IMR-90 (cell line): ENCODE measurements around the gene ZNF311. TPM values are rescaled to one million over a fixed set of nuclear protein-coding genes. Genes with fewer than 3 reads are reported as not detected.

Source experiments
- ATAC-seq: fragments of 200-7000 bp; cut with Tn5 transposase; 2 replicates; pipeline ENCODE4 v1.9.1; 2020; ENCODE audit warnings: low read depth, mild to moderate bottlenecking, moderate library complexity
- BruUV-seq: library from RNA; stranded (reverse); fragments of 400-500 nt; replicated peaks from 2 replicates; lab custom pipeline; 2021; lab: Mats Ljungman, UMichigan
- CTCF ChIA-PET: fragments of 300-600 bp; formaldehyde crosslinking; extraction: SDS; loops from one replicate; lab custom pipeline; 2021; ENCODE audit warnings: antibody characterized with exemption; lab: Yijun Ruan, JAX
- POLR2A ChIA-PET: fragments of 300-600 bp; sonication (Branson Sonifier 250); formaldehyde crosslinking; loops from one replicate; lab custom pipeline; 2022; ENCODE audit warnings: antibody characterized with exemption; ENCODE audit not compliant: unreplicated experiment; lab: Charles Lee
- DNase-seq: peaks from one replicate; pipeline ENCODE4 v3.0.0; 2013
- H2AFZ ChIP-seq: replicated peaks from 2 replicates; pipeline ENCODE3; 2013; ENCODE audit warnings: low read length, mild to moderate bottlenecking; ENCODE audit not compliant: poor library complexity
- H2AK5ac ChIP-seq: 2 replicates; pipeline ENCODE4 v1.6.1; 2013; ENCODE audit warnings: low read depth, low read length, inconsistent platforms
- H2AK9ac ChIP-seq: replicated peaks from 2 replicates; pipeline ENCODE3; 2013; ENCODE audit warnings: mild to moderate bottlenecking, low read depth, low read length, moderate library complexity; ENCODE audit not compliant: poor library complexity
- H2BK120ac ChIP-seq: 2 replicates; pipeline ENCODE4 v1.6.1; 2013; ENCODE audit warnings: low read depth, low read length, inconsistent platforms
- H2BK15ac ChIP-seq: 3 replicates; pipeline ENCODE4 v1.6.1; 2013; ENCODE audit warnings: low read depth, low read length, inconsistent platforms
- H2BK20ac ChIP-seq: 2 replicates; pipeline ENCODE4 v1.6.1; 2013; ENCODE audit warnings: low read depth, mild to moderate bottlenecking, inconsistent platforms, low read length, moderate library complexity
- H2BK5ac ChIP-seq: 2 replicates; pipeline ENCODE4 v1.6.1; 2013; ENCODE audit warnings: mild to moderate bottlenecking, low read depth, low read length, inconsistent platforms; ENCODE audit not compliant: poor library complexity, severe bottlenecking
- H3K14ac ChIP-seq: replicated peaks from 2 replicates; pipeline ENCODE4 v1.6.1; 2013; ENCODE audit warnings: low read depth, low read length, inconsistent platforms
- H3K18ac ChIP-seq: 2 replicates; pipeline ENCODE4 v1.6.1; 2013; ENCODE audit warnings: low read depth, low read length, control low read depth
- H3K23ac ChIP-seq: 2 replicates; pipeline ENCODE4 v1.6.1; 2013; ENCODE audit warnings: low read depth, low read length, inconsistent platforms
- H3K27ac ChIP-seq: 2 replicates; pipeline ENCODE4 v1.5.1; 2013; ENCODE audit warnings: mild to moderate bottlenecking, control low read depth, low read length; ENCODE audit not compliant: insufficient read depth
- H3K27me3 ChIP-seq: 2 replicates; pipeline ENCODE4 v1.6.1; 2013; ENCODE audit warnings: low read length; ENCODE audit not compliant: control insufficient read depth, insufficient read depth
- H3K36me3 ChIP-seq: 2 replicates; pipeline ENCODE4 v1.6.1; 2013; ENCODE audit warnings: low read length, mixed read lengths; ENCODE audit not compliant: control insufficient read depth, insufficient read depth
- H3K4ac ChIP-seq: 2 replicates; pipeline ENCODE4 v1.6.1; 2013; ENCODE audit warnings: low read depth, low read length, inconsistent platforms
- H3K4me1 ChIP-seq: 2 replicates; pipeline ENCODE4 v1.6.1; 2013; ENCODE audit warnings: low read length, mixed read lengths; ENCODE audit not compliant: control insufficient read depth, insufficient read depth
- H3K4me2 ChIP-seq: 2 replicates; pipeline ENCODE4 v1.6.1; 2013; ENCODE audit warnings: low read depth, mild to moderate bottlenecking, control low read depth, low read length, moderate library complexity
- H3K4me3 ChIP-seq: 2 replicates; pipeline ENCODE4 v1.5.1; 2013; ENCODE audit warnings: low read depth, mild to moderate bottlenecking, control low read depth, low read length, moderate library complexity; ENCODE audit not compliant: insufficient read depth
- H3K56ac ChIP-seq: 2 replicates; pipeline ENCODE4 v1.6.1; 2013; ENCODE audit warnings: low read length, inconsistent platforms; ENCODE audit not compliant: insufficient read depth; ENCODE audit errors: extremely low read depth
- H3K79me1 ChIP-seq, 2 experiments: 2 replicates each; pipeline ENCODE4 v1.6.1; 2013; ENCODE audit warnings: low read length in 2 of 2, inconsistent platforms in 1 of 2, low read depth in 1 of 2
- H3K9ac ChIP-seq: 2 replicates; pipeline ENCODE4 v1.6.1; 2013; ENCODE audit warnings: low read depth, low read length, control low read depth
- H3K9me1 ChIP-seq: 2 replicates; pipeline ENCODE4 v1.6.1; 2013; ENCODE audit warnings: low read length, inconsistent platforms; ENCODE audit not compliant: insufficient read depth
- H3K9me3 ChIP-seq: 2 replicates; pipeline ENCODE4 v1.6.1; 2013; ENCODE audit warnings: low read length; ENCODE audit not compliant: control insufficient read depth, insufficient read depth
- H4K20me1 ChIP-seq: 2 replicates; pipeline ENCODE4 v1.6.1; 2013; ENCODE audit warnings: low read length, inconsistent platforms; ENCODE audit not compliant: insufficient read depth
- H4K5ac ChIP-seq: 2 replicates; pipeline ENCODE4 v1.6.1; 2013; ENCODE audit warnings: mild to moderate bottlenecking, low read depth, low read length, control low read depth
- H4K8ac ChIP-seq, 2 experiments: 2 replicates each; pipeline ENCODE4 v1.6.1; 2013; ENCODE audit warnings: low read depth in 2 of 2, low read length in 2 of 2, control low read depth in 1 of 2, inconsistent platforms in 1 of 2
- H4K91ac ChIP-seq: 2 replicates; pipeline ENCODE4 v1.6.1; 2013; ENCODE audit warnings: low read depth, low read length, inconsistent platforms; ENCODE audit not compliant: insufficient read depth
- BHLHE40 ChIP-seq: fragments of 150-350 bp; IDR thresholded peaks from 2 replicates; pipeline ENCODE4 v1.6.1; 2016; ENCODE audit warnings: mild to moderate bottlenecking, low read depth, low read length
- FOS ChIP-seq: fragments of 150-350 bp; IDR thresholded peaks from 2 replicates; pipeline ENCODE4 v1.6.1; 2016; ENCODE audit warnings: low read depth, low read length
- MAZ ChIP-seq: IDR thresholded peaks from 2 replicates; pipeline ENCODE4 v1.6.1; 2012; ENCODE audit warnings: low read depth, mild to moderate bottlenecking, low read length, improper control_type of control experiment, moderate library complexity, borderline replicate concordance
- MXI1 ChIP-seq: IDR thresholded peaks from 2 replicates; pipeline ENCODE4 v1.6.1; 2012; ENCODE audit warnings: low read depth, mild to moderate bottlenecking, low read length, moderate library complexity, borderline replicate concordance
- POLR2A ChIP-seq: IDR thresholded peaks from 2 replicates; pipeline ENCODE4 v1.6.1; 2012; ENCODE audit warnings: mild to moderate bottlenecking, low read depth, low read length
- RAD21 ChIP-seq: IDR thresholded peaks from 2 replicates; pipeline ENCODE4 v1.6.1; 2012; ENCODE audit warnings: low read length, improper control_type of control experiment
- RFX5 ChIP-seq: IDR thresholded peaks from 2 replicates; pipeline ENCODE4 v1.8.0; 2012; ENCODE audit warnings: low read depth, mild to moderate bottlenecking, low read length, moderate library complexity
- WGBS, 2 experiments: methylation state at CpG; one replicate each; pipeline versions ENCODE4 v1.1.5 to v1.1.7; 2013; ENCODE audit warnings: missing lambda C conversion rate in 2 of 2; ENCODE audit not compliant: insufficient read length in 1 of 2; ENCODE audit errors: extremely low coverage in 2 of 2; 5-methylcytosine and 5-hydroxymethylcytosine counted together
- dilution Hi-C: fragments of 300-500 bp; cut with HindIII; formaldehyde crosslinking; loops from one replicate; pipeline ENCODE4 v1.14.3; 2018; ENCODE audit warnings: low sequenced_read_pairs; ENCODE audit not compliant: unreplicated experiment
- in situ Hi-C: fragments of 300-500 bp; cut with MboI; formaldehyde crosslinking; loops from 3 replicates; pipeline ENCODE4 v1.14.3; 2019; ENCODE audit warnings: low sequenced_read_pairs, inconsistent platforms, mixed read lengths
- intact Hi-C: fragments of 100-400 bp; cut with micrococcal nuclease; formaldehyde crosslinking; loops from 2 replicates; pipeline ENCODE4 v1.10.0; 2022
- polyA plus RNA-seq, 3 experiments: library from polyadenylated mRNA; depleted of rRNA; stranded (reverse); fragments of >200 nt; gene quantifications; 2 replicates each; pipeline ENCODE4 v1.2.3, GENCODE V29; 2012; ENCODE audit warnings: low replicate concordance in 1 of 3
- total RNA-seq: library from RNA; depleted of rRNA; stranded (reverse); fragments of >200 nt; gene quantifications from 2 replicates; pipeline ENCODE4 v1.2.3, GENCODE V29; 2012
- TF ChIP-seq, protein P1 (sequence below): fragments of 150-350 bp; IDR thresholded peaks from 2 replicates; pipeline ENCODE4 v1.6.1; 2017; ENCODE audit warnings: mild to moderate bottlenecking, antibody characterized with exemption, low read length, low read depth
- TF ChIP-seq, protein P2 (sequence below): conservative IDR thresholded peaks from 2 replicates; pipeline ENCODE4 v1.5.1; 2012; ENCODE audit warnings: mild to moderate bottlenecking, low read depth, low read length, improper control_type of control experiment

The ZNF311 gene
- total and polyA plus RNA-seq, 2 of the 4 experiments (the other 2 are of a cell fraction): 0.34 to 0.36 TPM

DNA sequence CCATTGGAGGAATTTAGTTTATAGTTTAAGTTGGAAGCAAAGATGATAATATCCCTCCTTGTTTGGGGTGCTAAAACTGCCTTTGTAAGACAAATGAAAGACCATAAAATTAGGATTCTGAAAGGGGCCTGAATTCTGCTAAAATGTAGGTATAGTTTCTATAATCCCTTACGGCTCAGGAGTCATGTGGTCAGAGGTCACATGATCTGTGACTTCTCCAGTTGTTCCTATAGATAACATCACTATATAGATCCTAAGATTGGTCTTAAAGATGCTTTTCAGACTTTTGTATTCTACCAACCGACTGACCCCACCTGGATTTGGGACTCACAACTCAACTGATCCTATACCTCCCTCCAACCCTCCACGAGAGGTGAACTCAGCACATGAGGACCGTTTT lies 36.6 kb downstream of the ZNF311 start:
- Histone ChIP-seq H2AK9ac (no peak overlapping the region), H3K9ac (no peak overlapping the region), H4K8ac (no peak overlapping the region), H4K20me1 (no peaks in the 10 kb centered on the region), H3K9me1 (no peaks in the 10 kb centered on the region), H2BK20ac (no peak overlapping the region), H3K4me1 (no peaks in the 10 kb centered on the region), H3K23ac (no peak overlapping the region), H3K4me3 (no peak overlapping the region), H3K27ac (no peak overlapping the region), H2AK5ac (no peak overlapping the region), H2AFZ (no peak overlapping the region), H3K36me3 (no peaks in the 10 kb centered on the region), H3K4me2 (no peak overlapping the region), H3K4ac (no peak overlapping the region), H3K79me1 (no peaks in the 10 kb centered on the region), H3K27me3 (no peaks in the 10 kb centered on the region), H2BK15ac (no peak overlapping the region), H3K9me3 (peaks cover 4% of the 10 kb centered on the region; the same call in 1 of the 2 replicates), H4K91ac (no peak overlapping the region), H3K18ac (no peak overlapping the region), H2BK120ac (no peak overlapping the region), H4K5ac (no peak overlapping the region), H3K56ac (no peak overlapping the region), H3K14ac (no peak overlapping the region), H2BK5ac (no peak overlapping the region)
- BruUV-seq: no TSS peak
- dilution Hi-C loops (no loop called here), intact Hi-C loops (no loop called here), in situ Hi-C loops (no loop called here)
- DNase-seq: no peak
- ChIA-PET POLR2A (no interaction called here), CTCF (no interaction called here)
- no peak for ATAC-seq
- 20% methylated on average over 1 of the region's 4 CpGs; no CpG with 5 or more reads in 1 of the 2 experiments for WGBS, 2 experiments
- TF ChIP-seq POLR2A (no peak), RAD21 (no peak), RFX5 (no peak), BHLHE40 (no peak), MAZ (no peak), FOS (no peak), MXI1 (no peak)
- TF ChIP-seq, protein P1, sequence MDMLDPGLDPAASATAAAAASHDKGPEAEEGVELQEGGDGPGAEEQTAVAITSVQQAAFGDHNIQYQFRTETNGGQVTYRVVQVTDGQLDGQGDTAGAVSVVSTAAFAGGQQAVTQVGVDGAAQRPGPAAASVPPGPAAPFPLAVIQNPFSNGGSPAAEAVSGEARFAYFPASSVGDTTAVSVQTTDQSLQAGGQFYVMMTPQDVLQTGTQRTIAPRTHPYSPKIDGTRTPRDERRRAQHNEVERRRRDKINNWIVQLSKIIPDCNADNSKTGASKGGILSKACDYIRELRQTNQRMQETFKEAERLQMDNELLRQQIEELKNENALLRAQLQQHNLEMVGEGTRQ: no peak
- TF ChIP-seq, protein P2, sequence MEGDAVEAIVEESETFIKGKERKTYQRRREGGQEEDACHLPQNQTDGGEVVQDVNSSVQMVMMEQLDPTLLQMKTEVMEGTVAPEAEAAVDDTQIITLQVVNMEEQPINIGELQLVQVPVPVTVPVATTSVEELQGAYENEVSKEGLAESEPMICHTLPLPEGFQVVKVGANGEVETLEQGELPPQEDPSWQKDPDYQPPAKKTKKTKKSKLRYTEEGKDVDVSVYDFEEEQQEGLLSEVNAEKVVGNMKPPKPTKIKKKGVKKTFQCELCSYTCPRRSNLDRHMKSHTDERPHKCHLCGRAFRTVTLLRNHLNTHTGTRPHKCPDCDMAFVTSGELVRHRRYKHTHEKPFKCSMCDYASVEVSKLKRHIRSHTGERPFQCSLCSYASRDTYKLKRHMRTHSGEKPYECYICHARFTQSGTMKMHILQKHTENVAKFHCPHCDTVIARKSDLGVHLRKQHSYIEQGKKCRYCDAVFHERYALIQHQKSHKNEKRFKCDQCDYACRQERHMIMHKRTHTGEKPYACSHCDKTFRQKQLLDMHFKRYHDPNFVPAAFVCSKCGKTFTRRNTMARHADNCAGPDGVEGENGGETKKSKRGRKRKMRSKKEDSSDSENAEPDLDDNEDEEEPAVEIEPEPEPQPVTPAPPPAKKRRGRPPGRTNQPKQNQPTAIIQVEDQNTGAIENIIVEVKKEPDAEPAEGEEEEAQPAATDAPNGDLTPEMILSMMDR: no peak
